ENCODE data around the gene MICAL3. TPM values are rescaled to one million over a fixed set of nuclear protein-coding genes. Genes with fewer than 3 reads are reported as not detected.
A peak's percentile ranks its signal among the peaks of the same experiment; 100 is the strongest.

MICAL3 gene
- total and polyA plus RNA-seq, 9 of the 15 experiments (the other 6 are each of a cell fraction or from before 2014, with no cell fraction given): 0.53 to 32.1 (median 12.3) TPM

- TF ChIP-seq CREB3L1 (IDR thresholded peaks at IDR 0.05; ENCODE audit: borderline replicate concordance, low read depth) (no peak), RCOR1 (IDR thresholded peaks at IDR 0.05; ENCODE audit: borderline replicate concordance in 1 of 2, low read depth in 2 of 2, low read length in 2 of 2) (peak in 1 of 2 experiments; percentile 99; a peak in 2 of 4 replicates), ELF2 (CRISPR knock-in tag; IDR thresholded peaks at IDR 0.05) (no peak), GTF3C2 (IDR thresholded peaks at IDR 0.05; ENCODE audit: borderline replicate concordance, extremely low read depth, insufficient read length) (no peak), ZBTB33 (CRISPR knock-in tag; IDR thresholded peaks at IDR 0.05) (no peak), RFX1 (IDR thresholded peaks at IDR 0.05) (no peak), ETV1 (tag; conservative IDR thresholded peaks at IDR 0.05; ENCODE audit: low read depth) (peak; percentile 90), CBX2 (IDR thresholded peaks at IDR 0.05; ENCODE audit: insufficient read depth, low read length, poor library complexity, severe bottlenecking) (no peak), TGIF2 (CRISPR knock-in tag; IDR thresholded peaks at IDR 0.05) (no peak), FOXM1 (IDR thresholded peaks at IDR 0.05; ENCODE audit: low read depth) (no peak), FOXM1 (CRISPR knock-in tag; IDR thresholded peaks at IDR 0.05; ENCODE audit: low read depth) (no peak), L3MBTL2 (IDR thresholded peaks at IDR 0.05) (0 out of 2 replicates have a peak, but pooled peaks have one; percentile 18), ZNF23 (CRISPR knock-in tag; IDR thresholded peaks at IDR 0.05) (no peak), CBFA2T3 (IDR thresholded peaks at IDR 0.05) (peak; percentile 73), RBM17 (IDR thresholded peaks at IDR 0.05; ENCODE audit: borderline replicate concordance, low read depth, low read length) (no peak), ZNF717 (CRISPR knock-in tag; IDR thresholded peaks at IDR 0.05) (no peak), HSF4 (CRISPR knock-in tag; IDR thresholded peaks at IDR 0.05; ENCODE audit: borderline replicate concordance) (no peak), ZNF586 (CRISPR knock-in tag; conservative IDR thresholded peaks at IDR 0.05) (no peak), ZNF584 (CRISPR knock-in tag; IDR thresholded peaks at IDR 0.05; ENCODE audit: low read depth) (0 out of 2 replicates have a peak, but pooled peaks have one; percentile 57)
- TF ChIP-seq, protein P1, sequence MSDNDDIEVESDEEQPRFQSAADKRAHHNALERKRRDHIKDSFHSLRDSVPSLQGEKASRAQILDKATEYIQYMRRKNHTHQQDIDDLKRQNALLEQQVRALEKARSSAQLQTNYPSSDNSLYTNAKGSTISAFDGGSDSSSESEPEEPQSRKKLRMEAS (CRISPR knock-in tag; IDR thresholded peaks at IDR 0.05): 0 out of 2 replicates have a peak, but pooled peaks have one; percentile 28
- TF ChIP-seq, protein P2, sequence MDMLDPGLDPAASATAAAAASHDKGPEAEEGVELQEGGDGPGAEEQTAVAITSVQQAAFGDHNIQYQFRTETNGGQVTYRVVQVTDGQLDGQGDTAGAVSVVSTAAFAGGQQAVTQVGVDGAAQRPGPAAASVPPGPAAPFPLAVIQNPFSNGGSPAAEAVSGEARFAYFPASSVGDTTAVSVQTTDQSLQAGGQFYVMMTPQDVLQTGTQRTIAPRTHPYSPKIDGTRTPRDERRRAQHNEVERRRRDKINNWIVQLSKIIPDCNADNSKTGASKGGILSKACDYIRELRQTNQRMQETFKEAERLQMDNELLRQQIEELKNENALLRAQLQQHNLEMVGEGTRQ (CRISPR knock-in tag; IDR thresholded peaks at IDR 0.05): no peak
These were observed 176.8 kb downstream of the MICAL3 start (continued) for GRCh38 chr22:17847360-17848078.

Data from K562 (cell line).